ENCODE measurements around the gene TMEM131.

The TMEM131 gene

GRCh38 chr2:97999536-97999935, 3.8 kb upstream of the TMEM131 start:
- Histone ChIP-seq H3K4me3 (ENCODE audit: low read depth, low read length) (no peak overlapping the region), H3K36me3 (ENCODE audit: control insufficient read depth, insufficient read depth, low read length) (no peaks in the 10 kb centered on the region), H3K9me3 (ENCODE audit: control insufficient read depth, insufficient read depth, low read length) (no peaks in the 10 kb centered on the region), H3K27me3 (ENCODE audit: control insufficient read depth, insufficient read depth, low read length) (no peaks in the 10 kb centered on the region; the same call in 1 of the 2 replicates), H3K27ac (ENCODE audit: low read depth, low read length) (no peak overlapping the region), H3K9ac (ENCODE audit: low read depth, low read length) (no peak overlapping the region), H3K4me1 (ENCODE audit: control insufficient read depth, insufficient read depth, low read length) (peaks cover under 1% of the 10 kb centered on the region; the same call in 1 of the 2 replicates)

DNA sequence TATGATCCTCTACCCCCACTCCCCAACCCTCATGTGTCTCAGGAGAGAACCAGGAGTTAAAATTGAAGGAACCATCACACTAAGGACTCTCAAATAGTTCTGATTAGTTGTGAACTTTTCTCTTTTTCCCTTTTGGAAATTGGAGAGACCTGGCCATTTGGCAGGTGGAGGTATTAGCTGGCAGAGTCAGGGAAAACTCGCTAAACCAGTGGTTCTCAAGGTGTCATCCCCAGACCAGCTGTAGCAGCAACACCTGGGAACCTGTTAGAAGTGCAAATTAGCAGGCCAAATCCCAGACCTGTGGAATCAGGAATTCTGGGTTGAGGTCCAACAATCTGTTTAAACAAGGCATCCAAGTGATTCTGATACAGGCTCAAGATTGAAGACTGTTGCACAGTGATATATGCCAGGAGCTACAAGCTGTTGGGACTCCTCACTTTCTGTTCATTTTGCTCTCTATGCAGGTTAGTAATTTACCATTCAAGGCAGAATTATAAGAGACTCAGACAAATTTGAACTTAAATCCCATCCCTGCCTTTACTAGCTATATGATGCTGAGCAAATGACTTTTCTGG, 2.8 kb upstream of the TMEM131 start:
- Histone ChIP-seq H3K27me3 (ENCODE audit: control insufficient read depth, insufficient read depth, low read length) (no peaks in the 10 kb centered on the region; the same call in 1 of the 2 replicates), H3K9me3 (ENCODE audit: control insufficient read depth, insufficient read depth, low read length) (no peaks in the 10 kb centered on the region), H3K9ac (ENCODE audit: low read depth, low read length) (no peak overlapping the region), H3K27ac (ENCODE audit: low read depth, low read length) (no peak overlapping the region), H3K4me3 (ENCODE audit: low read depth, low read length) (no peak overlapping the region), H3K4me1 (ENCODE audit: control insufficient read depth, insufficient read depth, low read length) (peaks cover 11% of the 10 kb centered on the region), H3K36me3 (ENCODE audit: control insufficient read depth, insufficient read depth, low read length) (no peaks in the 10 kb centered on the region)

DNA sequence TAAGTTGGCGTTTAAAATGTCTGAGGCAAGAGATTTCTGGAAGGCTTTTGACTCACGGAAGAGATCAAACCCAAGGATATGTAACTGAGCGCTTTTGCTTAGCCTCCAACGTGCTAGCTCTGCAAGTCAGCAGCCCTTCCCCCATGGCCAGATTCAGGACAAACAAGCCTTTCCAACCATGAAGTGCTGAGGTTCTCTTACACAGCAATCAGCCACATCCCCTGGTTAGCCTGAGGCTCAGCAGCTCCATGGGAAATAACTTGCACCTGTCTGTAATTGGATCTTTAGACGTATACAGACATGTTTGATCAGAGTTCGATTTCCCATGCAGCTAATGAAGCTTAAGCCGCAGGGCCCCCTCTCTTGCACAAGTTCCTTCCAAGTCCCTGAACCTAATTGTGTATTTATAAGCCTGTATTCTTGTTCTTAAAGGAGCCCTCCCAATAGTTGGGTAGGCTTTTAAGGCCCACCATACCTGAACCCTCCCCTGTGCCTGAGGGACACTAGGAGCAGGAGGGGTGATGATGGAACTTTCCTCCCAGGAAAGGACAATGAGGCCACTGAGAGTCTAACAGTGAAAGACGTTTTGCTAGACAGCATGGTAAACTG, 2.1 kb upstream of the TMEM131 start:
- Histone ChIP-seq H3K4me3 (ENCODE audit: low read depth, low read length) (no peak overlapping the region), H3K9me3 (ENCODE audit: control insufficient read depth, insufficient read depth, low read length) (no peaks in the 10 kb centered on the region), H3K27ac (ENCODE audit: low read depth, low read length) (no peak overlapping the region), H3K36me3 (ENCODE audit: control insufficient read depth, insufficient read depth, low read length) (no peaks in the 10 kb centered on the region), H3K4me1 (ENCODE audit: control insufficient read depth, insufficient read depth, low read length) (peaks cover 17% of the 10 kb centered on the region), H3K27me3 (ENCODE audit: control insufficient read depth, insufficient read depth, low read length) (no peaks in the 10 kb centered on the region; the same call in 1 of the 2 replicates), H3K9ac (ENCODE audit: low read depth, low read length) (no peak overlapping the region)

GRCh38 chr2:97996679-97997078, 931 bp upstream of the TMEM131 start:
- Histone ChIP-seq H3K36me3 (ENCODE audit: control insufficient read depth, insufficient read depth, low read length) (no peaks in the 10 kb centered on the region), H3K27ac (ENCODE audit: low read depth, low read length) (peak overlapping the region; percentile 97), H3K9me3 (ENCODE audit: control insufficient read depth, insufficient read depth, low read length) (no peaks in the 10 kb centered on the region), H3K27me3 (ENCODE audit: control insufficient read depth, insufficient read depth, low read length) (no peaks in the 10 kb centered on the region; the same call in 1 of the 2 replicates), H3K9ac (ENCODE audit: low read depth, low read length) (no peak overlapping the region), H3K4me1 (ENCODE audit: control insufficient read depth, insufficient read depth, low read length) (peaks cover 18% of the 10 kb centered on the region), H3K4me3 (ENCODE audit: low read depth, low read length) (peak overlapping the region; percentile 99)

DNA sequence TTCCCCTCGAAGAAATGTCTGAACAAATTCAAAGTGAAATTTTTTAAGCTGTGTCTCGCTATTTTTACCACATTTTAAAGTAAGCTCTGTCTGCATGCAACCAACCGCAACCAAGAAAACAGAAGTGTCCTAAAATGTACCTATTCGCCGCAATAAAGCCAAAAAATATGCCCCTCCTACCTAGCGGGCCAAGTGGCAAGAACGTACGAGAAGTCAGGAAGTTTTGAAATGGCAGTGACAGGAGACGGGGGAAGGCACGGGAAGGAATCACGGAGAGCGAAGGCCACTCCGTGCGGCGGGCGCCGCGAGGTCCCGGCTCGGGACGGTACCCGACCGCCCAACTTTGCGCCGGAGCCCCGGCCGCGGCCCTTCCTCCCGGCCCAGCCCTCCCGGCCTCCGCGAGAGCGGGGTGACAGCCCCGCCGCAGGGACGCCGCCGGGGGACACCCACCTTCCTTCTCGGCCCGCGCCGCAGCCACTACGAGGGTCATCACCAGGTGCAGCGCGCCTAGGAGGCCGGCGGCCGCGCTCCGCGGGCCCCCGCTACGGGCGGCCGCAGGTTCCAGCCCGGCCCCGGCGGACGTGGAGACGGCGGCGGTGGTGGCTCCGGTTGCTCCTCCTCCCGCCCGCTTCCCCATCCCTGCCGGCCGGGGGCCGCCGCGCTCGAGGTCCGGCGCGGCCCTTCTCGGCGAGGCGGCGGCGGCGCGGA, 568 bp downstream of the TMEM131 start:
- Histone ChIP-seq H3K4me1 (ENCODE audit: control insufficient read depth, insufficient read depth, low read length) (peaks cover 18% of the 10 kb centered on the region), H3K27ac (ENCODE audit: low read depth, low read length) (peak overlapping the region; percentile 97), H3K9ac (ENCODE audit: low read depth, low read length) (peak overlapping the region; percentile 94), H3K27me3 (ENCODE audit: control insufficient read depth, insufficient read depth, low read length) (no peaks in the 10 kb centered on the region), H3K36me3 (ENCODE audit: control insufficient read depth, insufficient read depth, low read length) (no peaks in the 10 kb centered on the region), H3K9me3 (ENCODE audit: control insufficient read depth, insufficient read depth, low read length) (no peaks in the 10 kb centered on the region), H3K4me3 (ENCODE audit: low read depth, low read length) (peak overlapping the region; percentile 99)

DNA sequence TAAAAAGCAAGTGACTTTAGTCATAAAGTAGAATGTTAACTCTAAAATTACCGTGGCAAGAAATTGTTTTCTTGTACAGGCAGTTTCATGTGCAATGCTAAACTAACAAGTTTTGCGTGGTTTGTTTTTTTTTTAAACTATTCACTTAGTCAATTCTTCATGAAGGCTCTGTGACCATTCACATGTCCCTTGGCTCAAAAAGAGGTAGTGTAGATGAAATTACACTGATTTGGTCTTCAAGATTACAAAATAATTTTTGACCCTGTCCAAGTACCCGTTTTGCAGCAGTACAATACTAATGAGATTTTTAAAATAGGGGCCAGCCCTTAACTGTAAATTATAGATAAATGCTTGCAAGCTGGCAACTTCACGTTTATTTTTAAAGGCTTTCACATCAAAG, 1.3 kb downstream of the TMEM131 start:
- H3K9me3 ChIP-seq (ENCODE audit: control insufficient read depth, insufficient read depth, low read length) = no peaks in the 10 kb centered on the region
- H3K27ac ChIP-seq (ENCODE audit: low read depth, low read length) = no peak overlapping the region
- no peaks in the 10 kb centered on the region for H3K36me3 ChIP-seq (ENCODE audit: control insufficient read depth, insufficient read depth, low read length)
- H3K9ac ChIP-seq (ENCODE audit: low read depth, low read length) = no peak overlapping the region
- peak overlapping the region; percentile 99 for H3K4me3 ChIP-seq (ENCODE audit: low read depth, low read length)
- peaks cover 18% of the 10 kb centered on the region for H3K4me1 ChIP-seq (ENCODE audit: control insufficient read depth, insufficient read depth, low read length)
- no peaks in the 10 kb centered on the region for H3K27me3 ChIP-seq (ENCODE audit: control insufficient read depth, insufficient read depth, low read length)

- no peak overlapping the region for H3K9ac ChIP-seq (ENCODE audit: low read depth, low read length)
- no peaks in the 10 kb centered on the region for H3K9me3 ChIP-seq (ENCODE audit: control insufficient read depth, insufficient read depth, low read length)
- H3K27ac ChIP-seq (ENCODE audit: low read depth, low read length) = no peak overlapping the region
- H3K4me3 ChIP-seq (ENCODE audit: low read depth, low read length) = peak overlapping the region; percentile 99
- H3K4me1 ChIP-seq (ENCODE audit: control insufficient read depth, insufficient read depth, low read length) = peaks cover 18% of the 10 kb centered on the region
- no peaks in the 10 kb centered on the region for H3K36me3 ChIP-seq (ENCODE audit: control insufficient read depth, insufficient read depth, low read length)
- no peaks in the 10 kb centered on the region for H3K27me3 ChIP-seq (ENCODE audit: control insufficient read depth, insufficient read depth, low read length)
Observed at GRCh38 chr2:97993926-97994325, 1.8 kb downstream of the TMEM131 start.

DNA sequence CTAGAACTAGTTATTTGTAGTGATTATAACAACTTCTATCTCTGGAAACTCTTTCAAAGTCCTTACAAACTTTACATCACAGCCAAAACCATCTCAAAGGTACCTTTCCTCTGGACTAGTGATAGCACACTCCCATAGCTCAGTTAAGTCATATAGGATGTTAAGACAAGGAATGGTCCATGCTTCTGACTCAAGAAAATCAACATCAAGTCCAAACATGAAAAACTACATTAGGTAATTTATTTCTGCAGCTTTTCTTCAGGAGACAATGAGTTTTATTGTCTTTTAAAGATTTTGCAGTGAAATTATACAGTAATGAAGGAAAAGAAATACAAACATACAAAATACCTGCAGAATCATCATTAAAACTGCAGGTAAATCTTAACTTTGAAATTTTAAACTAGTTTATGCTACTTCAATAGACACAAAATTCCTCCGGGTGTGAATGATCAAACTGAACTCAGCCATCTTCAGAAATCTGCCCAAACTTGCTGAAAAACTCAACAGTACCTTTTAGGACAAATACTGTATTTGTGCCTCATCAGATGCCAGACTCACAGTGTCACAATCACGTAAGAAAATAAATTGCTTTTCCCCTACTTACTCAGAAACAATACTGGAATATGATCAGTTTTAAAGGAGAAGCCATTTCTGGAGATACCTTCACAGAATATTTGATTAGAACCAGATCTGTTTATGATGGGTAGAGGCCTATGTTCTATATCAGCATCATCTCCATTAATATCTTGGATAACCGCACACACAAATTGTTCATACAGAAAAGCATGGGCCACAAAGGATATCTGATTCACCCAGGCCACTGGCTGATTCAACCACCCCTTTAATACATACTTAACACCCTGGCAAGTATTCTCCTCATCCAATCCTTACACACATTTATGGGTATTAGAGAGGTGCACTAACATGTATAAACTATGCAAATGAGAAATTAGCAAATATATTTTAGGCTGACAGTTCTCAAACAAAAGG, 2.6 kb downstream of the TMEM131 start:
- Histone ChIP-seq H3K27me3 (ENCODE audit: control insufficient read depth, insufficient read depth, low read length) (no peaks in the 10 kb centered on the region), H3K9ac (ENCODE audit: low read depth, low read length) (no peak overlapping the region), H3K4me1 (ENCODE audit: control insufficient read depth, insufficient read depth, low read length) (peaks cover 18% of the 10 kb centered on the region), H3K27ac (ENCODE audit: low read depth, low read length) (no peak overlapping the region), H3K9me3 (ENCODE audit: control insufficient read depth, insufficient read depth, low read length) (no peaks in the 10 kb centered on the region; the same call in 1 of the 2 replicates), H3K4me3 (ENCODE audit: low read depth, low read length) (peak overlapping the region; percentile 99; the same call in 1 of the 2 replicates), H3K36me3 (ENCODE audit: control insufficient read depth, insufficient read depth, low read length) (no peaks in the 10 kb centered on the region)

DNA sequence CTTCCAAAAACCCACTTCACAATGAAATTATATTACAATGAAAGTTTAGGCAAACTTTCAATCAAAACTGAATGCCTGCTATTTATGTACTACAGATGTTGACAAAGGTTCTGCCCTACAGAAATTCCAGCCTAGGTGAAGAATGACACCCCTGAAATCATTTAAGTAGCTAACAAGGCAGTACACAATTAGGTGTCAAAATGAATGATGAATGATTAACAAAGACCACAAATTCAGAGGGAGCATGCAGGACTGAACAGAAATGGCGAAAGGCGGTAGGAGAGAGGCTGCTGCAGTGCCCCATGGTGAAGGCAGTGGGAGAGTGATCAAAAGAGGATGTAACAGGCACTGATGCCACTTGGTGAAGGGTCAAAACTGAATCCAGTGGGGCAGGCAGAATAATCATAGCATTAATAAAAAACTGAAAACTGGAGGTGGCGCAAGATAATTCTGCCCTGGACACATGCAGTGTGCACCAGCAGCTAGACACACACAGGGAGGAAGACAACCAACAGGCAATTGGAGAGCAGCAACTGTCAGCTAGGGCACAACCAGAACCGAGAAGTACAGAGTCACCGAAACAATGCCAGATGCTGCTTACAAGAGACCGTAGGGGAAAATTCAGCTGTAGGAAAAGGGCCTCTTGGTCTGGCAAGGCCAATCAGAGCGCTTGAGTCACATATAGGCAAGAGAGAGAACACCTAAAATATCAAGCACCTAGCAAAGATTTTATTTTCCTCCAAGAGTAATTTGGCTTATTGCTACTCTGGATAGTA, 4.5 kb downstream of the TMEM131 start:
- Histone ChIP-seq H3K27me3 (ENCODE audit: control insufficient read depth, insufficient read depth, low read length) (no peaks in the 10 kb centered on the region), H3K4me1 (ENCODE audit: control insufficient read depth, insufficient read depth, low read length) (peaks cover 18% of the 10 kb centered on the region), H3K9me3 (ENCODE audit: control insufficient read depth, insufficient read depth, low read length) (no peaks in the 10 kb centered on the region; the same call in 1 of the 2 replicates), H3K9ac (ENCODE audit: low read depth, low read length) (no peak overlapping the region), H3K36me3 (ENCODE audit: control insufficient read depth, insufficient read depth, low read length) (no peaks in the 10 kb centered on the region), H3K27ac (ENCODE audit: low read depth, low read length) (no peak overlapping the region), H3K4me3 (ENCODE audit: low read depth, low read length) (no peak overlapping the region)

DNA sequence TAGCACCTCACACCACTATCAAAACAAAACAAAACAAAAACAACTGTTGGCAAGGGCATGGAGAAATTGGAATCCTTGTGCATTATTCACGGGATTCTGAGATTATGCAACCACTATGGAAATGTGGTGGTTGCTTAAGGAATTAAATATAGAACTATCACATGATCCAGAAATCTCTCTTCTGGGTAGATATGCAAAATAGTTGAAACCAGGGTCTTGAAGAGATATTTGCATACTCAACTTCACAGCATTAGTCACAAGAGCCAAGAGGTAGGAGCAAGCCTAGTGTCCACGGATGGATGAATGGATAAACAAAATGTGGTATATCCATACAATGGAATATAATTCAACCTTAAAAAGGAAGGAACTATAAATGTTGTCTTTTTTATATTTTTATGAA, 7.0 kb downstream of the TMEM131 start:
- Histone ChIP-seq H3K9me3 (ENCODE audit: control insufficient read depth, insufficient read depth, low read length) (no peaks in the 10 kb centered on the region; the same call in 1 of the 2 replicates), H3K27me3 (ENCODE audit: control insufficient read depth, insufficient read depth, low read length) (no peaks in the 10 kb centered on the region), H3K9ac (ENCODE audit: low read depth, low read length) (no peak overlapping the region), H3K27ac (ENCODE audit: low read depth, low read length) (no peak overlapping the region), H3K4me3 (ENCODE audit: low read depth, low read length) (no peak overlapping the region), H3K4me1 (ENCODE audit: control insufficient read depth, insufficient read depth, low read length) (peaks cover 11% of the 10 kb centered on the region), H3K36me3 (ENCODE audit: control insufficient read depth, insufficient read depth, low read length) (no peaks in the 10 kb centered on the region)

Data from HUES48 (cell line).